BJ (cell line): ENCODE measurements around the gene TMEM135. TPM values are rescaled to one million over a fixed set of nuclear protein-coding genes. Genes with fewer than 3 reads are reported as not detected.

Experiments used
- CTCF ChIA-PET: fragments of 350-600 bp; formaldehyde crosslinking; extraction: SDS; loops from one replicate; lab custom pipeline; 2021; ENCODE audit warnings: antibody characterized with exemption, inconsistent platforms; lab: Yijun Ruan, JAX
- POLR2A ChIA-PET: fragments of 300-600 bp; sonication (Branson Sonifier 250); formaldehyde crosslinking; extraction: SDS; loops from one replicate; lab custom pipeline; 2021; ENCODE audit warnings: antibody characterized with exemption; lab: Charles Lee
- DNase-seq: peaks from one replicate; pipeline ENCODE4 v3.0.0-alpha.2; 2011; ENCODE audit warnings: low read depth
- H3K27me3 ChIP-seq: 2 replicates; pipeline ENCODE4 v1.6.0; 2011; ENCODE audit warnings: low read length; ENCODE audit not compliant: control insufficient read depth, insufficient read depth
- H3K36me3 ChIP-seq: 2 replicates; pipeline ENCODE4 v1.5.1; 2011; ENCODE audit warnings: low read length; ENCODE audit not compliant: control insufficient read depth, insufficient read depth
- H3K4me3 ChIP-seq: 2 replicates; pipeline ENCODE4 v1.5.1; 2011; ENCODE audit warnings: low read depth, mild to moderate bottlenecking, control low read depth, low read length
- CTCF ChIP-seq: IDR thresholded peaks from 2 replicates; pipeline ENCODE4 v1.5.1; 2011; ENCODE audit warnings: low read depth, mild to moderate bottlenecking, control low read depth, inconsistent platforms, low read length, moderate library complexity; ENCODE audit not compliant: insufficient read depth
- polyA plus RNA-seq: library from polyadenylated mRNA; depleted of rRNA; stranded (reverse); fragments of >200 nt; gene quantifications from 2 replicates; pipeline ENCODE4 v1.2.3, GENCODE V29; 2011

TMEM135 gene
- polyA plus RNA-seq, 1 experiment, result 4.6 TPM

GRCh38 chr11:87007963-87008362, 29.8 kb upstream of the TMEM135 start:
- TF ChIP-seq CTCF, result no peak
- no peak overlapping the region for H3K4me3 ChIP-seq
- ChIA-PET CTCF (interaction anchor here (0.9 to 1.0 kb wide), 2 partner anchors 12 to 13 kb away, joined by 3 to 6 read pairs; no protein-coding TSS in a partner anchor), POLR2A (no interaction called here)
- peak; percentile 23 for DNase-seq
- H3K36me3 ChIP-seq, result no peaks in the 10 kb centered on the region
- peaks cover 1% of the 10 kb centered on the region; the same call in 1 of the 2 replicates for H3K27me3 ChIP-seq

- H3K27me3 ChIP-seq, result peaks cover 4% of the 10 kb centered on the region; the same call in 1 of the 2 replicates
- no peaks in the 10 kb centered on the region for H3K36me3 ChIP-seq
- POLR2A ChIA-PET, result no interaction called here
- no peak for DNase-seq
- CTCF ChIA-PET, result interaction anchor here (0.9 to 1.7 kb wide), 2 partner anchors 21 to 25 kb away, joined by 3 to 4 read pairs; partner anchors contain the start of gene TMEM135
- no peak for TF ChIP-seq CTCF
- H3K4me3 ChIP-seq, result no peak overlapping the region
Measured at GRCh38 chr11:87012089-87012488, 25.6 kb upstream of the TMEM135 start.

- TF ChIP-seq CTCF, result no peak
- ChIA-PET CTCF (interaction anchor here (0.9 to 1.7 kb wide), 3 partner anchors 18 to 25 kb away, joined by 3 to 8 read pairs (median 4); partner anchors contain the start of gene TMEM135), POLR2A (no interaction called here)
- DNase-seq, result no peak
- H3K4me3 ChIP-seq, result no peak overlapping the region
- no peaks in the 10 kb centered on the region for H3K36me3 ChIP-seq
- H3K27me3 ChIP-seq, result peaks cover 4% of the 10 kb centered on the region; the same call in 1 of the 2 replicates
Measured at GRCh38 chr11:87012673-87013072, 25.1 kb upstream of the TMEM135 start.

- DNase-seq, result no peak
- H3K4me3 ChIP-seq, result no peak overlapping the region
- ChIA-PET POLR2A (no interaction called here), CTCF (no interaction called here)
- peaks cover 4% of the 10 kb centered on the region; the same call in 1 of the 2 replicates for H3K27me3 ChIP-seq
- no peak for TF ChIP-seq CTCF
- no peaks in the 10 kb centered on the region for H3K36me3 ChIP-seq
Measured at GRCh38 chr11:87013912-87014825, 23.6 kb upstream of the TMEM135 start.

GRCh38 chr11:87015645-87016044, 22.1 kb upstream of the TMEM135 start:
- ChIA-PET POLR2A (no interaction called here), CTCF (no interaction called here)
- no peak for DNase-seq
- H3K4me3 ChIP-seq, result no peak overlapping the region
- H3K36me3 ChIP-seq, result no peaks in the 10 kb centered on the region
- TF ChIP-seq CTCF, result no peak
- H3K27me3 ChIP-seq, result peaks cover 4% of the 10 kb centered on the region; the same call in 1 of the 2 replicates
